Endothelial cell of umbilical vein (primary cell): Measurements from ENCODE around the gene HSD17B11. TPM values are rescaled to one million over a fixed set of nuclear protein-coding genes. Genes with fewer than 3 reads are reported as not detected.
"Not testable (repeated sequence)": the region's sequence is repeated elsewhere in the genome, so short reads cannot be mapped to it uniquely, and the experiment has no call there.

Source experiments
- BruUV-seq: library from RNA; stranded (reverse); fragments of 400-500 nt; replicated peaks from 2 replicates; lab custom pipeline; 2021; lab: Mats Ljungman, UMichigan
- CTCF ChIA-PET: fragments of 300-600, 350-600 bp; sonication (Branson Sonifier 250); formaldehyde crosslinking; loops from one replicate; lab custom pipeline; 2021; ENCODE audit warnings: antibody characterized with exemption, inconsistent platforms; lab: Charles Lee
- POLR2A ChIA-PET: fragments of 300-600, 350-600 bp; sonication (Branson Sonifier 250); formaldehyde crosslinking; loops from one replicate; lab custom pipeline; 2021; ENCODE audit warnings: antibody characterized with exemption, inconsistent platforms; lab: Charles Lee
- DNase-seq: peaks from one replicate; pipeline ENCODE4 v3.0.0-alpha.2; 2011; ENCODE audit warnings: low read depth, low spot score
- FAIRE-seq: peaks from 2 replicates; lab custom pipeline; 2011; peaks lifted over from hg19 to GRCh38; lab: Jason Lieb, UNC
- H2AFZ ChIP-seq: 2 replicates; pipeline ENCODE4 v1.6.0; 2012; ENCODE audit warnings: low read depth, low read length, control low read depth, inconsistent platforms
- H3K27ac ChIP-seq: 2 replicates; pipeline ENCODE4 v1.5.1; 2011; ENCODE audit warnings: low read depth, mild to moderate bottlenecking, control low read depth, low read length, moderate library complexity; ENCODE audit not compliant: insufficient read depth
- H3K27me3 ChIP-seq, 2 experiments: 2 replicates each; pipeline versions ENCODE4 v1.6.0 to v1.6.1; 2011; ENCODE audit warnings: low read length in 2 of 2, mixed read lengths in 1 of 2; ENCODE audit not compliant: control insufficient read depth in 2 of 2, insufficient read depth in 2 of 2
- H3K36me3 ChIP-seq, 2 experiments: 2 replicates in 1 of 2; 3 replicates in 1 of 2; pipeline ENCODE4 v1.5.1; 2011; ENCODE audit warnings: low read length in 2 of 2, mild to moderate bottlenecking in 1 of 2, moderate library complexity in 1 of 2; ENCODE audit not compliant: control insufficient read depth in 2 of 2, insufficient read depth in 2 of 2; ENCODE audit errors: extremely low read depth in 1 of 2
- H3K4me1 ChIP-seq: 3 replicates; pipeline ENCODE4 v1.5.1; 2011; ENCODE audit warnings: mild to moderate bottlenecking, low read length; ENCODE audit not compliant: control insufficient read depth, insufficient read depth; ENCODE audit errors: extremely low read depth
- H3K4me2 ChIP-seq: 2 replicates; pipeline ENCODE4 v1.6.1; 2011; ENCODE audit warnings: low read length, control low read depth, mixed read lengths; ENCODE audit not compliant: insufficient read depth
- H3K4me3 ChIP-seq, 3 experiments: fragments of 200-600 bp in 1 of 3; sonication (generic), shearing (Covaris generic) in 1 of 3; replicated peaks in 1 of 3; 2 replicates each; pipeline ENCODE4 v1.5.1; 2011 to 2016; ENCODE audit warnings: control low read depth in 3 of 3, low read length in 3 of 3, mild to moderate bottlenecking in 2 of 3, inconsistent platforms in 1 of 3, low read depth in 1 of 3, moderate library complexity in 1 of 3; ENCODE audit not compliant: insufficient read depth in 1 of 3
- H3K79me2 ChIP-seq: 2 replicates; pipeline ENCODE4 v1.6.0; 2012; ENCODE audit warnings: low read length, inconsistent platforms; ENCODE audit not compliant: control insufficient read depth, insufficient read depth
- H3K9ac ChIP-seq: replicated peaks from 2 replicates; pipeline ENCODE3; 2011; ENCODE audit warnings: low read length, control low read depth; ENCODE audit not compliant: insufficient read depth; ENCODE audit errors: extremely low read depth
- H3K9me1 ChIP-seq: replicated peaks from 3 replicates; pipeline ENCODE4 v1.6.0; 2011; ENCODE audit warnings: mild to moderate bottlenecking, low read length; ENCODE audit not compliant: control insufficient read depth, insufficient read depth; ENCODE audit errors: extremely low read depth
- H3K9me3 ChIP-seq: replicated peaks from 2 replicates; pipeline ENCODE4 v1.5.1; 2012; ENCODE audit warnings: low read length, inconsistent platforms; ENCODE audit not compliant: control insufficient read depth, insufficient read depth
- H4K20me1 ChIP-seq: replicated peaks from 2 replicates; pipeline ENCODE3; 2011; ENCODE audit warnings: mild to moderate bottlenecking, low read length; ENCODE audit not compliant: control insufficient read depth, insufficient read depth; ENCODE audit errors: extremely low read depth
- CTCF ChIP-seq, 2 donors: IDR thresholded peaks; 1 replicate in 1 of 2; 2 replicates in 1 of 2; pipeline ENCODE4 v1.5.1; 2011; ENCODE audit warnings: low read length in 2 of 2, mild to moderate bottlenecking in 2 of 2, moderate library complexity in 2 of 2, control low read depth in 1 of 2, inconsistent platforms in 1 of 2, low read depth in 1 of 2; ENCODE audit not compliant: insufficient read depth in 1 of 2; ENCODE audit errors: extremely low read depth in 1 of 2
- EZH2 ChIP-seq: IDR thresholded peaks from 2 replicates; pipeline ENCODE4 v1.6.1; 2012; ENCODE audit warnings: borderline replicate concordance, low read depth, mild to moderate bottlenecking, moderate library complexity, low read length, inconsistent platforms; ENCODE audit not compliant: severe bottlenecking
- MAX ChIP-seq: IDR thresholded peaks from 2 replicates; pipeline ENCODE4 v1.6.1; 2011; ENCODE audit not compliant: insufficient read depth, insufficient read length
- MYC ChIP-seq: IDR thresholded peaks from one replicate; pipeline ENCODE4 v1.6.1; 2011; ENCODE audit warnings: mild to moderate bottlenecking, low read depth, low read length
- POLR2AphosphoS5 ChIP-seq: IDR thresholded peaks from 2 replicates; pipeline ENCODE4 v1.6.1; 2012; ENCODE audit warnings: low read depth, mild to moderate bottlenecking, control low read depth, low read length, moderate library complexity; ENCODE audit not compliant: insufficient read depth
- dilution Hi-C: fragments of 300-500 bp; cut with MboI; formaldehyde crosslinking; loops from one replicate; pipeline ENCODE4 v1.15.0; 2019; ENCODE audit warnings: low sequenced_read_pairs; ENCODE audit not compliant: extremely low pct_ligation_motif_present
- intact Hi-C: fragments of 100-400 bp; cut with micrococcal nuclease; formaldehyde crosslinking; loops from one replicate; pipeline ENCODE4 v1.10.0; 2022
- polyA plus RNA-seq, 4 experiments: library from polyadenylated mRNA; depleted of rRNA in 3 of 4; stranded (reverse) in 3 of 4; unstranded in 1 of 4; fragments of >200 nt; gene quantifications; 2 replicates each; pipeline versions ENCODE4 v1.2.1 to v1.2.3, GENCODE V29; 2011 to 2012; ENCODE audit warnings: missing spikeins in 1 of 4
- total RNA-seq: library from RNA; stranded (reverse); gene quantifications from 2 replicates; pipeline ENCODE4 v1.2.3, GENCODE V29; 2021

The HSD17B11 gene
- total and polyA plus RNA-seq, 2 donors (not counting 3 experiments of a cell fraction or from before 2014, with no cell fraction given): 10.7 to 21.1 TPM

- Histone ChIP-seq H3K9me3 (no peaks in the 10 kb centered on the region), H4K20me1 (no peaks in the 10 kb centered on the region), H2AFZ (no peak overlapping the region), H3K27ac (no peak overlapping the region), H3K79me2 (no peaks in the 10 kb centered on the region), H3K4me1 (no peaks in the 10 kb centered on the region), H3K4me2 (no peak overlapping the region), H3K4me3 (no peak overlapping the region), H3K27me3 (no peaks in the 10 kb centered on the region), H3K9ac (no peak overlapping the region), H3K36me3 (no peaks in the 10 kb centered on the region), H3K9me1 (no peaks in the 10 kb centered on the region)
- CTCF ChIA-PET: no interaction called here
- intact Hi-C loops: no loop called here
- no peak for FAIRE-seq
- no TSS peak for BruUV-seq
- dilution Hi-C loops: no loop called here
- no peak for TF ChIP-seq CTCF (IDR thresholded peaks at IDR 0.05; ENCODE audit: extremely low read depth in 1 of 2, insufficient read depth in 1 of 2, low read depth in 1 of 2, low read length in 2 of 2)
- no peak for TF ChIP-seq POLR2AphosphoS5
- TF ChIP-seq MAX: no peak
- no peak for TF ChIP-seq MYC
- no peak for TF ChIP-seq EZH2
- no peak for DNase-seq
- POLR2A ChIA-PET: no interaction called here
These were observed 92.6 kb downstream of the HSD17B11 start for GRCh38 chr4:87298362-87298761.

- intact Hi-C loops, POLR2A ChIA-PET, H3K4me1 ChIP-seq, CTCF ChIA-PET, BruUV-seq, H3K27ac ChIP-seq, H3K27me3 ChIP-seq, FAIRE-seq, H3K36me3 ChIP-seq, H2AFZ ChIP-seq, H3K79me2 ChIP-seq, H3K9me1 ChIP-seq, H3K9ac ChIP-seq, dilution Hi-C loops, H3K9me3 ChIP-seq, H3K4me3 ChIP-seq, DNase-seq, H3K4me2 ChIP-seq, H4K20me1 ChIP-seq: not testable (repeated sequence)
These were observed 96.1 kb downstream of the HSD17B11 start for GRCh38 chr4:87294911-87295310.

- H3K4me1 ChIP-seq, H2AFZ ChIP-seq, H3K27ac ChIP-seq, H3K36me3 ChIP-seq, CTCF ChIA-PET, BruUV-seq, dilution Hi-C loops, H3K27me3 ChIP-seq, H3K4me3 ChIP-seq, H3K9me1 ChIP-seq, H3K9ac ChIP-seq, POLR2A ChIA-PET, H3K4me2 ChIP-seq, FAIRE-seq, intact Hi-C loops, H3K9me3 ChIP-seq, H4K20me1 ChIP-seq, H3K79me2 ChIP-seq, DNase-seq: not testable (repeated sequence)
These were observed 97.1 kb downstream of the HSD17B11 start for GRCh38 chr4:87293889-87294288.
